Upper lobe of left lung (tissue), 6 donors: ENCODE results near the gene PAX7. TPM values are rescaled to one million over a fixed set of nuclear protein-coding genes. Genes with fewer than 3 reads are reported as not detected.
A peak's percentile ranks its signal among the peaks of the same experiment; 100 is the strongest.

Experiments
- ATAC-seq, 2 donors: fragments of 200-7000 bp; cut with Tn5 transposase; one replicate each; pipeline ENCODE4 v1.9.1; 2022; ENCODE audit warnings: mild to moderate bottlenecking in 2 of 2, moderate library complexity in 2 of 2; ENCODE audit not compliant: low FRiP score in 2 of 2
- DNase-seq, 2 donors: peaks; one replicate each; pipeline ENCODE4 v3.0.0-alpha.2; 2019 to 2020
- H3K27ac ChIP-seq, 4 donors: fragments of 200-600 bp; sonication (generic); one replicate each; pipeline ENCODE4 v1.5.1; 2016 to 2019
- H3K27me3 ChIP-seq, 4 donors: fragments of 200-600 bp; sonication (generic); one replicate each; pipeline ENCODE4 v1.5.1; 2017 to 2019
- H3K36me3 ChIP-seq, 4 donors: fragments of 200-600 bp; sonication (generic); one replicate each; pipeline ENCODE4 v1.5.1; 2016 to 2019
- H3K4me1 ChIP-seq, 4 donors: fragments of 200-600 bp; sonication (generic); one replicate each; pipeline ENCODE4 v1.5.1; 2018 to 2019
- H3K4me3 ChIP-seq, 4 donors: fragments of 200-600 bp; sonication (generic); one replicate each; pipeline ENCODE4 v1.5.1; 2017 to 2019; ENCODE audit warnings: mild to moderate bottlenecking in 2 of 4, moderate library complexity in 1 of 4
- H3K9me3 ChIP-seq, 4 donors: fragments of 200-600 bp; sonication (generic); one replicate each; pipeline ENCODE4 v1.5.1; 2018 to 2019
- EP300 ChIP-seq, 4 donors: sonication (generic); formaldehyde crosslinking; IDR thresholded peaks; one replicate each; pipeline ENCODE4 v1.5.1; 2017; ENCODE audit warnings: antibody characterized with exemption in 4 of 4, control low read depth in 2 of 4
- POLR2A ChIP-seq, 4 donors: fragments of 450-650 bp; IDR thresholded peaks; one replicate each; pipeline ENCODE4 v1.5.1; 2016 to 2017; ENCODE audit warnings: antibody characterized with exemption in 4 of 4, mild to moderate bottlenecking in 2 of 4
- POLR2AphosphoS5 ChIP-seq, 2 donors: sonication (generic); formaldehyde crosslinking; IDR thresholded peaks; one replicate each; pipeline ENCODE4 v1.5.1; 2017; ENCODE audit warnings: antibody characterized with exemption in 2 of 2
- WGBS, 2 donors: methylation state at CpG; one replicate each; pipeline ENCODE4 v1.1.5; 2017 to 2018; 5-methylcytosine and 5-hydroxymethylcytosine counted together
- total RNA-seq, 6 donors: library from RNA; depleted of rRNA in 4 of 6; stranded (reverse); fragments of >200 nt in 4 of 6; gene quantifications; one replicate each; pipeline versions ENCODE4 v1.1.0 to v1.2.1, GENCODE V29; 2016 to 2021
- TF ChIP-seq, protein P1 (sequence below), 6 experiments: fragments of 450-650 bp in 4 of 6; fragments of 200-600 bp in 2 of 6; sonication (generic) in 2 of 6; IDR thresholded peaks; one replicate each; pipeline ENCODE4 v1.5.1; 2016 to 2019; ENCODE audit warnings: antibody characterized with exemption in 6 of 6
- donor health status: DM: no; HTN: no; CAD: no; lungs with moderate emphysema.
- donor health status: DM: no; HTN: yes; CAD: no; lungs with severe emphysema.

The PAX7 gene
- total RNA-seq, 6 donors from 2014 or later, result not detected

DNA sequence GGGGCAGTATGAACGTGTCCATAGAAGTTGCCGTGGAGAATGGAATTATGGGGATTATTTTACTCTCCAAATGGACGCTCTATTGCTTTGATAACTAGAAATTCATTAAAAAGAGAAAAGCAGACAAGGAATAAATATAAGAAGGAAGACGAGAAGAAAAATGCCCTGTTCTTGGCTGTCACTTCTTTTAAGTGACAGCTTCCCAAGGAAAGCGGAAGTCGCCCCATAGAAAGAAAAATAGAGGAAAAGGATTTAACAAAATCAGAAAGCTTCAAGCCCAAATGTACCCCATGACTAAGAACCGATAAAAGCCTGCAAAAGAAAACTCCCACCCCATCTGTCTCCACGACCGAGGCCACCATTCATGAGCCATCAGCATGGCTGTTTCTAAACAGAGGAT is 143.1 kb downstream of the PAX7 start:
- Histone ChIP-seq H3K4me1 (no peaks in the 10 kb centered on the region), H3K9me3 (no peaks in the 10 kb centered on the region), H3K27ac (no peak overlapping the region), H3K4me3 (no peak overlapping the region), H3K36me3 (no peaks in the 10 kb centered on the region), H3K27me3 (peaks cover 0 to 5% (median 0%) of the 10 kb centered on the region in 4 donors)
- ATAC-seq (no peak), DNase-seq (no peak)
- TF ChIP-seq POLR2AphosphoS5 (IDR thresholded peaks at IDR 0.05), result no peak
- no peak for TF ChIP-seq EP300 (IDR thresholded peaks at IDR 0.05)
- TF ChIP-seq, protein P1, sequence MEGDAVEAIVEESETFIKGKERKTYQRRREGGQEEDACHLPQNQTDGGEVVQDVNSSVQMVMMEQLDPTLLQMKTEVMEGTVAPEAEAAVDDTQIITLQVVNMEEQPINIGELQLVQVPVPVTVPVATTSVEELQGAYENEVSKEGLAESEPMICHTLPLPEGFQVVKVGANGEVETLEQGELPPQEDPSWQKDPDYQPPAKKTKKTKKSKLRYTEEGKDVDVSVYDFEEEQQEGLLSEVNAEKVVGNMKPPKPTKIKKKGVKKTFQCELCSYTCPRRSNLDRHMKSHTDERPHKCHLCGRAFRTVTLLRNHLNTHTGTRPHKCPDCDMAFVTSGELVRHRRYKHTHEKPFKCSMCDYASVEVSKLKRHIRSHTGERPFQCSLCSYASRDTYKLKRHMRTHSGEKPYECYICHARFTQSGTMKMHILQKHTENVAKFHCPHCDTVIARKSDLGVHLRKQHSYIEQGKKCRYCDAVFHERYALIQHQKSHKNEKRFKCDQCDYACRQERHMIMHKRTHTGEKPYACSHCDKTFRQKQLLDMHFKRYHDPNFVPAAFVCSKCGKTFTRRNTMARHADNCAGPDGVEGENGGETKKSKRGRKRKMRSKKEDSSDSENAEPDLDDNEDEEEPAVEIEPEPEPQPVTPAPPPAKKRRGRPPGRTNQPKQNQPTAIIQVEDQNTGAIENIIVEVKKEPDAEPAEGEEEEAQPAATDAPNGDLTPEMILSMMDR (IDR thresholded peaks at IDR 0.05), result no peak
- no peak for TF ChIP-seq POLR2A (IDR thresholded peaks at IDR 0.05)
- 78 to 81% methylated on average over 9 of the region's 9 CpGs for WGBS, 2 donors

DNA sequence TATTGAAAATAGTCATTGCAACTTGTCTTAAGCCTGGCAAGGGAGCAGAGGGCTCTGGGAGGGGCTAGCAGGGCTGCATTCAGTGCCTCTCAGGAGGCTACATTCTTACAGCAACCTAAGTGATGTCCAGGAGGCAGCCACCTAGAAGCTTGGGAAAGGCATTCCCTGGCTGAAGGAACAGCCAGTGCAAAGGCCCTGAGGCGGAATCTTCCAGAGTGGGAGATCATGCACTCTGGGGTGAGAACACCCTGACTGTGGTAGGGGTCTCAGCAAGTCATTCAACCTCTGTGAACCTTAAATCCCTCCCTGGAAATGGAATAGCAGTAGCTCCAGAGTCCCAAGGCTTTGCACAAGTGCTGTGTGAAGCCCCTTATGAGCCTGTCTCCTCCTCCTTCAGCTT is 144.7 kb downstream of the PAX7 start:
- TF ChIP-seq EP300 (IDR thresholded peaks at IDR 0.05), result no peak
- TF ChIP-seq POLR2A (IDR thresholded peaks at IDR 0.05), result no peak
- TF ChIP-seq, protein P1 (IDR thresholded peaks at IDR 0.05), result no peak
- TF ChIP-seq POLR2AphosphoS5 (IDR thresholded peaks at IDR 0.05), result no peak
- 100% methylated on average over 1 of the region's 1 CpG; no CpG with 5 or more reads in 1 of the 2 donors for WGBS, 2 donors
- H3K9me3 ChIP-seq, result no peaks in the 10 kb centered on the region
- H3K4me3 ChIP-seq, result no peak overlapping the region
- no peaks in the 10 kb centered on the region for H3K4me1 ChIP-seq
- no peak overlapping the region for H3K27ac ChIP-seq
- no peaks in the 10 kb centered on the region for H3K36me3 ChIP-seq
- no peak for DNase-seq
- ATAC-seq, result no peak
- no peaks in the 10 kb centered on the region for H3K27me3 ChIP-seq

DNA sequence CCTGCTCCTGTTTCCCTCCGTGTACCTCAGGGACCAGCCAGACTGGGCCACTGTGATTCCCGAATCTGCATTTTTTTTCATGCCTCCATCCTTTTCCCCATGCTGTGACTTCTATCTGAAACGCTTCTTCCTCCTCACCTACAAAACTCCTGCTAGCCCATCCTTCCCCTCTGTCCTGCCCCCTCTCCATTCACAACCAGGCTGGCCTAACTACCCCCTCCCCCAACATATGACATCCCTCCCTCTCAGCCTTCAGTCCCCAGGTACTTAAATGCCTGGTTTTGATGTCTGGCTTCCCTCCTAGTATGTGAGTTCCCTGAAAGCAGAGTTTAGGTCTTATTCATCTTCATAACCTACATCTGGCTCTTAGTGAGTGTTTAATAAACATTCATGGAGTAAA is 146.1 kb downstream of the PAX7 start:
- WGBS, 2 donors, result 28 to 44% methylated on average over 3 of the region's 3 CpGs
- no peaks in the 10 kb centered on the region for H3K27me3 ChIP-seq
- no peaks in the 10 kb centered on the region for H3K36me3 ChIP-seq
- ATAC-seq (no peak), DNase-seq (no peak)
- no peaks in the 10 kb centered on the region for H3K9me3 ChIP-seq
- no peaks in the 10 kb centered on the region for H3K4me1 ChIP-seq
- no peak overlapping the region for H3K27ac ChIP-seq
- TF ChIP-seq POLR2A (IDR thresholded peaks at IDR 0.05) (no peak), EP300 (IDR thresholded peaks at IDR 0.05) (no peak), POLR2AphosphoS5 (IDR thresholded peaks at IDR 0.05) (no peak)
- TF ChIP-seq, protein P1 (IDR thresholded peaks at IDR 0.05), result no peak
- H3K4me3 ChIP-seq, result no peak overlapping the region

DNA sequence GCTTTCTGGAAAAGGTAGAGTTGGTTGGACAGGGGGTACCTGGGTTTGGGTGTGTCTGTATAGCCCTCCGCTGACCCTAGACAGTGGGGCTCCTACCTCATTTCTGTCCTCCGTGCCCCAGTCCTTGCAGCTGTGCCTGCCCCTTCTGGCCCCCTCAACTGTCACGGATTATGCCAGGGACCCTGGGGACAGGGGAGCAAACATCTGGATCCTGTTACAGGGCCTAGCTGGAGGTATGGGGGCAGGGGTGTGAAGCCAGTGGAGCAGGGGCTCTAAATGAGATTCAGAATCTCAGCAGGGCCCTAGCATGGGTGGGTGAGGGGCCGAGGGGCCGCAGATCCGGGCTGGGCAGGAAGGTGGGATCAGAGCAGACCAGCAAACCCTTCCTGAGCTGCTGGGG is 147.8 kb downstream of the PAX7 start:
- H3K9me3 ChIP-seq, result no peaks in the 10 kb centered on the region
- TF ChIP-seq, protein P1 (IDR thresholded peaks at IDR 0.05), result no peak
- no peak for TF ChIP-seq POLR2A (IDR thresholded peaks at IDR 0.05)
- TF ChIP-seq POLR2AphosphoS5 (IDR thresholded peaks at IDR 0.05), result no peak
- TF ChIP-seq EP300 (IDR thresholded peaks at IDR 0.05), result no peak
- DNase-seq (peak in 1 of 2 donors; percentile 39), ATAC-seq (no peak)
- H3K4me1 ChIP-seq, result no peaks in the 10 kb centered on the region
- no peak overlapping the region for H3K4me3 ChIP-seq
- no peak overlapping the region for H3K27ac ChIP-seq
- H3K36me3 ChIP-seq, result no peaks in the 10 kb centered on the region
- no peaks in the 10 kb centered on the region for H3K27me3 ChIP-seq
- WGBS, 2 donors, result 36 to 37% methylated on average over 5 to 6 of the region's 6 CpGs

DNA sequence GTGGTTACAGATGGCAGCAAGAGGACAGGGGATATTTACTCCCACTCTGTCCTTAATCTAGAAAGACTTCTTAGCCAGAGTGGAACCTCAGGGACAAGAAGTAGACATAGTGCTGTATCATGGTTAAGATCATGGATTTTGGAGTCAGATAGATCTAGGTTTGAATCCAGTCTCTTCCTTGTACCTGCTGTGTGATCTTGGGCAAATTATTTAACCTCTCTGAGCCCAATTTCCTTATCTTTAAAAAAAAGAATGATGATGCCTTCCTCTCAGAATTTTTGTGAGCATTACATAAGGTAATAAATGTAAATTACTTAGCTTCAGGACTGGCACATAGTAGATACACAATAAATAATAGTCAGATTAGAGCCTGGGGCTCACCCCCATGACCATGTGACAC is 150.4 kb downstream of the PAX7 start:
- Histone ChIP-seq H3K9me3 (no peaks in the 10 kb centered on the region), H3K36me3 (no peaks in the 10 kb centered on the region), H3K4me3 (no peak overlapping the region), H3K27me3 (peaks cover 0 to 2% (median 0%) of the 10 kb centered on the region in 4 donors), H3K27ac (no peak overlapping the region), H3K4me1 (no peaks in the 10 kb centered on the region)
- TF ChIP-seq EP300 (IDR thresholded peaks at IDR 0.05), result no peak
- TF ChIP-seq POLR2A (IDR thresholded peaks at IDR 0.05), result no peak
- TF ChIP-seq POLR2AphosphoS5 (IDR thresholded peaks at IDR 0.05), result no peak
- TF ChIP-seq, protein P1 (IDR thresholded peaks at IDR 0.05), result no peak
- ATAC-seq, result no peak
- no peak for DNase-seq
